ENCODE results near the gene IRAK3.
"Not testable (repeated sequence)": the region's sequence is repeated elsewhere in the genome, so short reads cannot be mapped to it uniquely, and the experiment has no call there.

IRAK3 gene

DNA sequence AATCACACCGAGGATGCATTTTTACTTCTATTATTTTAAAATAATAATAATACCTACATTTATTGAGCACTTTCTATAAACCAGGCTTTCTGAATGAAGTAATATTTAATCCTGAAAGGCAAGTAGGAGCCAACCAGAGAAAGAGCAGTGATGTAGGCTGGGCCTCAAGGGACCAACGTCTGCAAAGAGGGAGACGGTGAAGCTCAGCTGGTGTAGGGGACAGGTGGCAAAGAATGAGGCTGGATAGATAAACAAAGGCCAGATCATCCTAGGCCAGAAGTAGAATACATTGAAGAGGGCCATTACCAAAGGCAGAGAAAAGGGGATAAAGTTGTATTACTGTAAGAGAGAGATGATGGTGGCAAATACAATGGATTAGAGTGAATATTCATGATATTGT, 18.4 kb upstream of the IRAK3 start:
- no peak for DNase-seq (ENCODE audit: low read depth)

DNA sequence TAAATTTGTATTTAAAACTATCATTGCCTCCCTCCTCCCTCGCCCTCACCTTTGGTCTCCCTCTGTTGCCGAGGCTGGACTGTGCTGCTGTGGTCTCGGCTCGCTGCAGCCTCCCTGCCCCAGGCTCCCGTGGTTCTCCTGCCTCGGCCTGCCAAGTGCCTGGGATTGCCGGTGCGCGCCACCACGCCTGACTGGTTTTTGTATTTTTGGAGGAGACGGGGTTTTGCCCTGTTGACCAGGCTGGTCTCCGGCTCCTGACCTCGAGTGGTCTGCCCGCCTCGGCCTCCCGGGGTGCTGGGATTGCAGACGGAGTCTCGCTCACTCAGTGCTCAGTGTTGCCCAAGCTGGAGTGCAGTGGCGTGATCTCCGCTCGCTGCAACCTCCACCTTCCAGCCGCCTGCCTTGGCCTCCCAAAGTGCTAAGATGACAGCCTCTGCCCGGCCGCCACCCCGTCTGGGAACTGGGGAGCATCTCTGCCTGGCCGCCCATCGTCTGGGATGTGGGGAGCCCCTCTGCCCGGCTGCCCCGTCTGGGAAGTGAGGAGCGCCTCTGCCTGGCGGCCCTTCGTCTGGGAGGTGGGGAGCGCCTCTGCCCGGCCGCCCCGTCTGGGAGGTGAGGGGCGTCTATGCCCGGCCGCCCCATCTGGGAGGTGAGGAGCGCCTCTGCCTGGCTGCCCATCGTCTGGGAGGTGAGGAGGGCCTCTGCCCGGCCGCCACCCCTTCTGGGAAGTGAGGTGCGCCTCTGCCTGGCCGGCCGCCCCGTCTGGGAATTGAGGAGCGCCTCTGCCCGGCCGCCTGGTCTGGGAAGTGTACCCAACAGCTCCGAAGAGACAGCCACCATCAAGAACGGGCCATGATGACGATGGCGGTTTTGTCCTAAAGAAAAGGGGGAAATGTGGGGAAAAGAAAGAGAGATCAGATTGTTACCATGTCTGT, 14.4 kb upstream of the IRAK3 start:
- not testable (repeated sequence) for DNase-seq (ENCODE audit: low read depth)

DNA sequence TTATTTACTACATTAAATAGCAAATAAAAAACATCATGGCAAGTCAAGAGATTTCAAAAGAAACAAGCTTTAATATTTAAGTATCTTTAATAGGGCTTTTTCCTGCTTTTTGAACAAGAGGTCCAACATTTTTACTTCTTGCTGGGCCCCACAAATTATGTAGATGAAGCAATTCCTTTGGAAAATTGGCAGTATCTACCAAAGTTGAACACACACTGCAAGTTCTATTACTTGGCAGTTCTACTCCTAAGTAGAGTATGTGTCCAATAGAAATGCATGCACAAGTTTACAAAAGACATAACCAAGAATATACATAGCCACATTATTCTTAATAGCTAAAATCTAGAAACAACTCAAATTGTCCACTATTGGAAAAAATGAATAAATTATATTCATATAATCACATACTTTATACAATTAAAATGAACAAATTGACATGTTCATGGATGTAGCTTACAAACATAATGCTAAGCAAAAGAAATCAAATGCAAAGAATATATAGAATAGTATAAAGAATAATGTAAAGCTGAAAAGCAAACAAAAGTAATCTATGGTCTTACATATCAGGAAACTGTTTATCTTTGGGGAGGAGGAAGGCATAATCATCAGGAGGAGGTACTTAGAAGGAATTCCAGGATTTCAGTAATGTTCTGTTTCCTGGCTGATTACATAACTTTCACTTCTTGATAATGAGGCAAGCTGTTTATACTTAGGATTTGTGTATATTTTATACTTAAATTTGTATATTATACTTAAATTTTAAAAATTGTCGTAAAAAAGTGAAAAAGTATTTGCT, 12.7 kb upstream of the IRAK3 start:
- no peak for DNase-seq (ENCODE audit: low read depth)

DNA sequence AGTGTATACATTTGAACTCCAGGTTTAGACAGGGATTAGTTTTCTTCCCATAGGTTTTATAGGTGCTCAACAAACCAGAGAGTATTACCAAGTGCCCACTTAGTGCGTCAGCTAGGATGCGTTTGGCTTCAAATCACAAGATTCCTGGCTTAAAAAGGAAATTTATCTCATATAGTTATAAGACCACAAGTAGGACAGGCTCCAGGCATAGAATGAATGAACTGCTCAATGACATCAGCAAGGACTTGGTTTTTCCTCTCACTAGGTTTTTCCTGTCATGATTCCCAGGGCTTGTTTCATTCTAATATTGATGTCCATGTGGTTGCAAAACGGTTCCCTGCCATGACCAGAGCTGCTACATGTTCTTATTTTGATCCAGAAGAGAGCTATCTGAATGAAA, 6.1 kb upstream of the IRAK3 start:
- DNase-seq (ENCODE audit: low read depth), result no peak

DNA sequence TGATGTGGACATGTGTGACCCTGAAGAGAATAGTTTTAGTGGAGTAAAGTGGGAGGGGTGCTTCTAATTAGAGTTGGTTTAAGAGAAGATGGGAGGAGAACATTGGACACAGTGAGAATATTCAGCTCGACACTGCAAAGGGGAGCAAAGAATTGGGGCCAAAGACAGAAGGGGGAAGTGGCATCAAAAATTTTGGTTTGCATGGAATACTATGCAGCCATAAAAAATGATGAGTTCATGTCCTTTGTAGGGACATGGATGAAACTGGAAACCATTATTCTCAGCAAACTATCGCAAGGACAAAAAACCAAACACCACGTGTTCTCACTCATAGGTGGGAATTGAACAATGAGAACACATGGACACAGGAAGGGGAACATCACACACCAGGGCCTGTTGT, 4.2 kb upstream of the IRAK3 start:
- not testable (repeated sequence) for DNase-seq (ENCODE audit: low read depth)

DNA sequence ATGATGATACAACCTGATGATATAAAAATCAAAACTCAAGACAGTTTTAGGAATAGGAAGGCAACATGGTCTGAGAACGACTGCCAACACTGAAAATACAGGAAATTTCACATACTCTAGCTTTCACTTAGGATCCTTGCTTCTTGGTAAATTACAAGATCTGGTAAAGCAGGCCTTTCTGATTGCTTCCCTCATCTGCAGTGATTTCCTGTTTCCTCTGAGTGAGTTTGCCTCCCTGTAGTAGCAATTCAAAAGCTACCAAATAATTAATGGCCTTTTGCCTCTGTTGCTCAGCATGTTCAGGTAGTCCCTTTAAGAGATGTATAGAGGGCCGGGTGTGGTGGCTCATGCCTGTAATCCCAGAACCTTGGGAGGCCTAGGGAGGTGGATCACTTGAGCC, 2.0 kb upstream of the IRAK3 start:
- no peak for DNase-seq (ENCODE audit: low read depth)

DNA sequence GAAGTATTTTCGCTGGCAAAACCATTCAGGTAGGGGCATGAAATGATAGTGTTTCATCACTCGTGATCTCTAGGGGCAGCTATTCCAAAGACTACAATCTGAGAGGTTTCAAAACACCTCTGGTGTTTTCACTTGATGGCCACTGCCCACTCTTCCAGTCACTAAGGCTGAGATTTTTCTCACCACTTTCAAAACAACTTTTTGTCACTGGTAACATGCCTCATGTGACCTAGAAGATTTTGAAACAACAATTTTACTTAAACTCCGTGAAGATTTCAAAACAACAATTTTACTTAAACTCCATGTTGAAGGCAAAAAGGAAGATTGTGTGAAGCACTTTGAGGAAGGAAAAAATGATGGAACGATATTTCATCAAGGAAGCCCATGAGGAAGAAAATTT, 1.2 kb upstream of the IRAK3 start:
- DNase-seq (ENCODE audit: low read depth), result no peak

DNA sequence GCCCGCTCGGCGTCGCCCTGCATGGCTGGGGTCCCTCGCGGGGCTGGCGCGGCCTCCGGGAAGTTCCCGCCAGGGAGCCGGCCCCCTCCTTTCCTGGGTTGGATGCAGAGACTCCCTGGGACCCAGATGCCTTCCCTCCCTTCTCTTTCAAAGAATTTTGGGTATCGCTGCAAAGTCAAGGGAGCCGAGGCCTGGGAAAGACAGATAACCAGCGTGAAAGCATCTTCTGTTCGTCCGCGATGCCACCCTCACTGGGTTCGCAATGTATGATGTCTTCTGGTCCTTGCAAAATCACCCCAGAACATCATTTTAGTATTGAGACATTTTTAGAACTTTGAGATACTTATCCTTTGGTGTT, 451 bp downstream of the IRAK3 start:
- DNase-seq (ENCODE audit: low read depth), result no peak

GRCh38 chr12:66189889-66190288, 875 bp downstream of the IRAK3 start:
- no peak for DNase-seq (ENCODE audit: low read depth)

- DNase-seq (ENCODE audit: low read depth), result no peak
Measured at GRCh38 chr12:66190519-66191370, 1.7 kb downstream of the IRAK3 start.

DNA sequence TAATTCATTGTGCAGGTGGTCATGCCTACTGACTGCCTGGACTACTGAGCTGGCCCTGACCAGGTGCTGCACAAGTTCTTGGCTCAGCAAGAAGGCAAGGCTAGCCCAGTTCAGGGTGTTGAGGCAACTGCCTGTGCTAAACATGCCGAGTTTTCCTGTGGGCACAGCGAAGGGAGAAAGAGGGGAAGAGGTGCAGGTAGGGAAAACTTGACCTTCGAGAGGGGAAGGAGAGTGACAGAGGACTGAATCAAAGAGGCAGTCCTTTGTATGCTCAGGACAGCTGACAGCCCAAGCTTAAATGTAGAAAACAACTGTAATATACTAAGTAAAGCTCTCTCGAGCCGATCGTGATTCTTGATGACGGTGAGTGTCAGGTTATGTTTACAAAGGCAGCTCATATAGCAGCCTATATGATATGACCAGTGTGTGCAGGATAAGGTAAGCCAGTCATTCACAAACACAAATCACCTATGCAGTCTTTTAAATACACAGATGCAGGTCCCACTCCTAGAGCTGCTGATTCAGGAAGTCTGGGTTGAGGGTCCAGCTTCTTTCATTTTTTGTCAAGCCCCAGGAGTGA, 2.6 kb downstream of the IRAK3 start:
- DNase-seq (ENCODE audit: low read depth), result no peak

GRCh38 chr12:66194122-66194521, 5.1 kb downstream of the IRAK3 start:
- no peak for DNase-seq (ENCODE audit: low read depth)

DNA sequence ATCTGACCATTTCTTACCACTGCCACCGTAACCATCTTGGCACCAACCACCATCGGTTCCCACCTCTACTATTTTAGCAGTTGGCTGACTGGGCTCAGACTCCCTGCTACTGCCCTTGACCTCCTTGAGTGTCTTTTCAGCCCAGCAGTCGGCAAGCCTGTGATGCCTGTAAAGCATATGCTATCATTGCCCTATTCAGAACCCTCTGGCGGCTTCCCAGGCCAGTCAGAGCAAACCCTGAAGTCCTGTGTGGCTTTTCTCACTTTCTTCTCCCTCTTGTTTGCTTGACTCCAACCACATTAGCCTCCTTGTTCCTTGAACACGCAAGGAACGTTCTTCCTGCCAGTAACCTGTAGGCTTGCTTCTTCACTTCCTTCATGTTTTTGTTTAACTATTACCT, 6.2 kb downstream of the IRAK3 start:
- no peak for DNase-seq (ENCODE audit: low read depth)

DNA sequence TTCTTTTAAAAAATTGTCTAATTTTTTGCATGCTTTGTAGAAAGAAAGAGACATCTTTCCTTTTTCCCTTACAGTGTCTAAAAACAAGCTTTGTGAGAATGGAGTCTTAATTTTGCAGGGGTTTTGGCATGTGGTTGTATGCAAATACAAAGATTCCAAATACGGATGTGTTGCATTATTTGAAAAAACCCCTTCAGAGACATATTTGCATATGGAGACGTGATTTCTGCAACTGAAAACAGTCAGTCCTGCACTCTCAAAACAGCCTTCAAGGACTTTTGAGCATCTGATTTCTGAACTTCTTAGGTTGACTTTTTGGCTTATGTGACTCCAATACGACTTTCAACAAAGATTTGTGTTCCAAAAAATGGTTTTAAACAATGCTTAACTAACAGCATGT, 7.8 kb downstream of the IRAK3 start:
- no peak for DNase-seq (ENCODE audit: low read depth)

DNA sequence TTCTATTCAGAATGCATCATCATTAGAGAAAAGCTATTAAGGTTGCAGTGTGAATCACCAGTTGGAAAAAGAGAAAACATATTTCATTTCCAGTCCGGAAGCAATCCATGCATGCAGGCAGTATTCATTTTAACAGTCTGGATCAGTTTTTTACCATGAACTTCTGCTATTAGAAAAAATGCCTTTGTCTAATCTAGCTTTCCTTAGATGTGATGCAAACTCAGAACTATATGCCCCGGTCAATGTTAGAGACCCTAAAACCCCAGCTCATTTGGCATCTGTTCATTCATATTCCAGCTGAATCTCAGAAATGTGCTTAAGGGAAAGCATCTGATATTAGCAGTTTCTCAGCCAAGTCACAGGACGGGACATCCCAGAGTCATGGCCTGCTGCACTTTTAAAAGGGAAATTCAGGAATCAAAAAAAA, 8.5 kb downstream of the IRAK3 start:
- DNase-seq (ENCODE audit: low read depth), result no peak

GRCh38 chr12:66199141-66199540, 10.1 kb downstream of the IRAK3 start:
- no peak for DNase-seq (ENCODE audit: low read depth)

GRCh38 chr12:66199831-66200509, 11.0 kb downstream of the IRAK3 start:
- no peak for DNase-seq (ENCODE audit: low read depth)

GRCh38 chr12:66203820-66204219, 14.8 kb downstream of the IRAK3 start:
- DNase-seq (ENCODE audit: low read depth), result no peak

- no peak for DNase-seq (ENCODE audit: low read depth)
Measured at GRCh38 chr12:66206141-66206540, 17.1 kb downstream of the IRAK3 start.

GRCh38 chr12:66210840-66211239, 21.8 kb downstream of the IRAK3 start:
- no peak for DNase-seq (ENCODE audit: low read depth)

DNA sequence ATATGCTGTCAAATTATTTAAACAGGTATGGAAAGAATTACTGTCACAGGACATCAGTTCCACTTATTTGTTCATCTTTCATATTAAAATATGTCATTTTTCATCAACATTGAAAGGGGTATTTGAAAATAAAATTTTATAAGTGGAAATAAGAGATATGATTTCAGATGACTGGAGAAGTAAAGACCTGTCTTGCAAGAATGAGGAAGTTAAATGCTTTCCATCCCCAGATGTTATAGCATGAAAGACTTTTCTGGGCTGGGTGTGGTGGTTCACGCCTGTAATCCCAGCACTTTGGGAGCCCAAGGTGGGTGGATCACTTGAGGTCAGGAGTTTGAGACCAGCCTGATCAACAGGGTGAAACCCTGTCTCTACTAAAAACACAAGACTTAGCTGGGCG, 22.6 kb downstream of the IRAK3 start:
- DNase-seq (ENCODE audit: low read depth), result not testable (repeated sequence)

All from T-helper 22 cell (primary cell).